PFSK-1 (cell line): ENCODE measurements around the gene POGZ. TPM values are rescaled to one million over a fixed set of nuclear protein-coding genes. Genes with fewer than 3 reads are reported as not detected.
A peak's percentile ranks its signal among the peaks of the same experiment; 100 is the strongest.

Source experiments
- FOXP2 ChIP-seq: optimal IDR thresholded peaks from 2 replicates; pipeline ENCODE3; 2011; ENCODE audit warnings: borderline replicate concordance, control low read depth, inconsistent platforms; ENCODE audit not compliant: insufficient read depth; ENCODE audit errors: extremely low read length, extremely low read depth
- POLR2AphosphoS5 ChIP-seq: IDR thresholded peaks from 2 replicates; pipeline ENCODE4 v1.6.1; 2012; ENCODE audit warnings: low read depth, mild to moderate bottlenecking, control low read depth, low read length, moderate library complexity
- SIN3A ChIP-seq: IDR thresholded peaks from 2 replicates; pipeline ENCODE4 v1.6.1; 2012; ENCODE audit warnings: mild to moderate bottlenecking, low read length, moderate library complexity, borderline replicate concordance; ENCODE audit not compliant: insufficient read depth
- TAF1 ChIP-seq: IDR thresholded peaks from 2 replicates; pipeline ENCODE4 v1.6.1; 2012; ENCODE audit warnings: low read length, control low read depth, borderline replicate concordance; ENCODE audit not compliant: insufficient read depth
- polyA plus RNA-seq: library from polyadenylated mRNA; unstranded; fragments of >200 nt; gene quantifications from one replicate; pipeline ENCODE4 v1.2.1, GENCODE V29; 2012; ENCODE audit warnings: low read depth, missing spikeins; ENCODE audit not compliant: insufficient read length
- TF ChIP-seq, protein P1 (sequence below), 2 experiments: IDR thresholded peaks; 2 replicates each; pipeline versions ENCODE4 v1.6.1 to v1.8.0; 2011 to 2012; ENCODE audit warnings: low read depth in 2 of 2, low read length in 2 of 2, control low read depth in 1 of 2, inconsistent platforms in 1 of 2, mild to moderate bottlenecking in 1 of 2, moderate library complexity in 1 of 2; ENCODE audit not compliant: insufficient read depth in 1 of 2

POGZ gene, protein sequence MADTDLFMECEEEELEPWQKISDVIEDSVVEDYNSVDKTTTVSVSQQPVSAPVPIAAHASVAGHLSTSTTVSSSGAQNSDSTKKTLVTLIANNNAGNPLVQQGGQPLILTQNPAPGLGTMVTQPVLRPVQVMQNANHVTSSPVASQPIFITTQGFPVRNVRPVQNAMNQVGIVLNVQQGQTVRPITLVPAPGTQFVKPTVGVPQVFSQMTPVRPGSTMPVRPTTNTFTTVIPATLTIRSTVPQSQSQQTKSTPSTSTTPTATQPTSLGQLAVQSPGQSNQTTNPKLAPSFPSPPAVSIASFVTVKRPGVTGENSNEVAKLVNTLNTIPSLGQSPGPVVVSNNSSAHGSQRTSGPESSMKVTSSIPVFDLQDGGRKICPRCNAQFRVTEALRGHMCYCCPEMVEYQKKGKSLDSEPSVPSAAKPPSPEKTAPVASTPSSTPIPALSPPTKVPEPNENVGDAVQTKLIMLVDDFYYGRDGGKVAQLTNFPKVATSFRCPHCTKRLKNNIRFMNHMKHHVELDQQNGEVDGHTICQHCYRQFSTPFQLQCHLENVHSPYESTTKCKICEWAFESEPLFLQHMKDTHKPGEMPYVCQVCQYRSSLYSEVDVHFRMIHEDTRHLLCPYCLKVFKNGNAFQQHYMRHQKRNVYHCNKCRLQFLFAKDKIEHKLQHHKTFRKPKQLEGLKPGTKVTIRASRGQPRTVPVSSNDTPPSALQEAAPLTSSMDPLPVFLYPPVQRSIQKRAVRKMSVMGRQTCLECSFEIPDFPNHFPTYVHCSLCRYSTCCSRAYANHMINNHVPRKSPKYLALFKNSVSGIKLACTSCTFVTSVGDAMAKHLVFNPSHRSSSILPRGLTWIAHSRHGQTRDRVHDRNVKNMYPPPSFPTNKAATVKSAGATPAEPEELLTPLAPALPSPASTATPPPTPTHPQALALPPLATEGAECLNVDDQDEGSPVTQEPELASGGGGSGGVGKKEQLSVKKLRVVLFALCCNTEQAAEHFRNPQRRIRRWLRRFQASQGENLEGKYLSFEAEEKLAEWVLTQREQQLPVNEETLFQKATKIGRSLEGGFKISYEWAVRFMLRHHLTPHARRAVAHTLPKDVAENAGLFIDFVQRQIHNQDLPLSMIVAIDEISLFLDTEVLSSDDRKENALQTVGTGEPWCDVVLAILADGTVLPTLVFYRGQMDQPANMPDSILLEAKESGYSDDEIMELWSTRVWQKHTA (N-terminal part only)
- 26.1 TPM for polyA plus RNA-seq

DNA sequence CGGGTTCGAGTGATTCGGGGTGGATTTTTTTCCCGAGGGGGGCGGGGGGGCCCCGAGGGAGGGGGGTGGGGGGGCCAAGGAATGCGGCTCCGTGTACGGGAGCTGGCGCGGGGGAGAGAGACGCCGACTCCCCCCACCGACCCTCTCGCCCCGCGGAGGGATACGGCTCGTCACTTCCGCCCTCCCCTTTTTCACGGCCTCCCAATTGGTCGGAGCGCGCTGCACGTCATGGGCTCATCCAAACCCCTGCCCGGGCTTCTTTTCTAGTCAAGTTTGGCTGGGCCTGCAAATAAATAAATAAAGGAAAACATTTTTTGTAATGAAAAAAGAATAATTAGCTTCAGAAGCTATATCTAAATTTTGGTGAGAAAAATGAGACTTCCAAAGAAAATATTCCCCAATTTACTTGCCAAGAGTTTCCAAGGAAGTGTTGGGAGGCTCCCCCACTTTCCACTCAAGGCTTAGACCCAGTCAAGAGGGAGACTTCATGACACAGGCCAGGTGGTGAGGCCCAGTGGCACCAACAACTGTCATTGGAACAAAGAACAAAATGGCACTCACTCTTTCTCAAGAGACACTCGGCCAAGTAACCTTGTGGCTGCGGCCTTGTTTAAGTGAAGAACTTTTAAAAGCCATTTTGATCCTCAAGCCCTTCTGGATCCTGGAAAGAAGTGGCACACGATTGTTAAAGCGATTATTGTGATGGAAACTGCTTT is at the start of gene POGZ:
POGZ (minus strand) TSS at position 164 of the 716 bp plus-strand sequence. CDS start 17,290 bp downstream, outside the sequence.
- TF ChIP-seq, protein P1, sequence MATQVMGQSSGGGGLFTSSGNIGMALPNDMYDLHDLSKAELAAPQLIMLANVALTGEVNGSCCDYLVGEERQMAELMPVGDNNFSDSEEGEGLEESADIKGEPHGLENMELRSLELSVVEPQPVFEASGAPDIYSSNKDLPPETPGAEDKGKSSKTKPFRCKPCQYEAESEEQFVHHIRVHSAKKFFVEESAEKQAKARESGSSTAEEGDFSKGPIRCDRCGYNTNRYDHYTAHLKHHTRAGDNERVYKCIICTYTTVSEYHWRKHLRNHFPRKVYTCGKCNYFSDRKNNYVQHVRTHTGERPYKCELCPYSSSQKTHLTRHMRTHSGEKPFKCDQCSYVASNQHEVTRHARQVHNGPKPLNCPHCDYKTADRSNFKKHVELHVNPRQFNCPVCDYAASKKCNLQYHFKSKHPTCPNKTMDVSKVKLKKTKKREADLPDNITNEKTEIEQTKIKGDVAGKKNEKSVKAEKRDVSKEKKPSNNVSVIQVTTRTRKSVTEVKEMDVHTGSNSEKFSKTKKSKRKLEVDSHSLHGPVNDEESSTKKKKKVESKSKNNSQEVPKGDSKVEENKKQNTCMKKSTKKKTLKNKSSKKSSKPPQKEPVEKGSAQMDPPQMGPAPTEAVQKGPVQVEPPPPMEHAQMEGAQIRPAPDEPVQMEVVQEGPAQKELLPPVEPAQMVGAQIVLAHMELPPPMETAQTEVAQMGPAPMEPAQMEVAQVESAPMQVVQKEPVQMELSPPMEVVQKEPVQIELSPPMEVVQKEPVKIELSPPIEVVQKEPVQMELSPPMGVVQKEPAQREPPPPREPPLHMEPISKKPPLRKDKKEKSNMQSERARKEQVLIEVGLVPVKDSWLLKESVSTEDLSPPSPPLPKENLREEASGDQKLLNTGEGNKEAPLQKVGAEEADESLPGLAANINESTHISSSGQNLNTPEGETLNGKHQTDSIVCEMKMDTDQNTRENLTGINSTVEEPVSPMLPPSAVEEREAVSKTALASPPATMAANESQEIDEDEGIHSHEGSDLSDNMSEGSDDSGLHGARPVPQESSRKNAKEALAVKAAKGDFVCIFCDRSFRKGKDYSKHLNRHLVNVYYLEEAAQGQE (IDR thresholded peaks at IDR 0.05; ENCODE audit: insufficient read depth in 1 of 2, low read depth in 2 of 2, low read length in 2 of 2) = no peak
- TF ChIP-seq TAF1 (peak; percentile 84; the same call in 1 of the 2 replicates), FOXP2 (peak; percentile 75), SIN3A (0 out of 2 replicates have a peak, but pooled peaks have one; percentile 59), POLR2AphosphoS5 (peak; percentile 69; the same call in 1 of the 2 replicates)

DNA sequence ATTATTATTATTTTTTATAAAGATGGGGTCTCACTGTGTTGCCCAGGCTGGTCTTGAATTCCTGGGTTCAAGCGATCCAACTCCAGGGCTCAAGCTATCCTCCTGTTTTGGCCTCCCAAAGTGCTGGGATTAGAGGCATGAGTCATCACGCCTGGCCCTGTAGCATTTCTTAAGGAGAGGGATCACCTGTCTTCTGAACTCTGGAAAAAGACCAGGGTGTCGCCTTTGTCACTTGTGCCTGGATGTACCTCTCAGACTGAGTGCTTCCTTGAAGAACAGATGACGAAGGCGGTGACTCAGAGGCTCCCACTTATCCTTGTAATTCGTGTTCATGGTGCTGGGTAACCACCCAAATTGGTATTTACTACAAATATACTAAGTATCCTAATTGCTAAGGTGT is 49.5 kb upstream of the POGZ start:
- TF ChIP-seq, protein P1 (IDR thresholded peaks at IDR 0.05; ENCODE audit: insufficient read depth in 1 of 2, low read depth in 2 of 2, low read length in 2 of 2) = no peak
- TF ChIP-seq FOXP2 (no peak), SIN3A (no peak), TAF1 (no peak), POLR2AphosphoS5 (no peak)

DNA sequence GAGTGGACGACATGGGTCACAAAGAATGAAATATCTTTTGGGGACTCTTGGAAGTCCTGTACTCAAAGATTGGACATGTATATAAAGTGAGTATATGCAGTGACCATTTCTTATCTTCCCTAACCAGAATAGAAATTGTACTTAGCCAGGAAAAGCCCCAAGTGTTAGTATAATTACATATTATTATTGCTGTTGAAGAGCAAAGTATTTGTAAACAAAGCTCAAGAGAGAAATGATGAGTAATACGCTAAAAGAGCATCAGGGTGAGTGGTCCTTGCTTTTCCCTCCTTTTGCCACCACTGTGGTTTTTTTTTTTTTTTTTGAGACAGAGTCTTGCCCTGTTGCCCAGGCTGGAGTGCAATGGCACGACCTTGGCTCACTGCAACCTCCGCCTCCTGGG is 45.5 kb upstream of the POGZ start:
- TF ChIP-seq, protein P1 (IDR thresholded peaks at IDR 0.05; ENCODE audit: insufficient read depth in 1 of 2, low read depth in 2 of 2, low read length in 2 of 2) = no peak
- TF ChIP-seq POLR2AphosphoS5 = no peak
- no peak for TF ChIP-seq SIN3A
- TF ChIP-seq TAF1 = no peak
- no peak for TF ChIP-seq FOXP2

DNA sequence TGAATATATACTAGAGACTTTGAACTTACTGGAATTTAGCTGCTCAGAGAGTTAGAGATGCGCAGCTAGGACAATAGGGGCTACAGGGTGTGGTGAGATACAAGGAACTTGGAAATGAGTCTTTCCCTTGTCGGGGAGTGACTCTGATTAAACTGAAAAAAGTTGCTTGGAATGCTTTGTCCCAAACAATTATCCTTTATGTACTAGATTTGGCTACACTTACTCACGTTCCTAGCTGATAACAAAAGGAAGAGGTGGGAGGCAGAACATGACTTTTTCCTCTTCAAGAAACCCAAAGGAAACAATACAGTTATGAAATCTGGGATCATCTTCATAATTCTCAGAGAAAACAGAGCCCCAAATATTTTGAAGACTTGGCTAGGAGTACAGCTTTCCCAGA is 45.0 kb upstream of the POGZ start:
- no peak for TF ChIP-seq POLR2AphosphoS5
- TF ChIP-seq, protein P1 (IDR thresholded peaks at IDR 0.05; ENCODE audit: insufficient read depth in 1 of 2, low read depth in 2 of 2, low read length in 2 of 2) = no peak
- TF ChIP-seq TAF1 = no peak
- TF ChIP-seq FOXP2 = no peak
- no peak for TF ChIP-seq SIN3A
